Neural cell (in vitro differentiated cells): ENCODE data around the gene SLC16A1. TPM values are rescaled to one million over a fixed set of nuclear protein-coding genes. Genes with fewer than 3 reads are reported as not detected.
"Not testable (repeated sequence)": the region's sequence is repeated elsewhere in the genome, so short reads cannot be mapped to it uniquely, and the experiment has no call there.

ENCODE experiments used
- H2AFZ ChIP-seq: fragments of 200-600, 300-800 bp; sonication (generic), shearing (Covaris generic); 2 replicates; pipeline ENCODE4 v1.6.0; 2014; ENCODE audit warnings: low read depth, mild to moderate bottlenecking, antibody characterized with exemption, low read length, moderate library complexity
- H3F3A ChIP-seq: fragments of 200-600 bp; shearing (Covaris generic); 2 replicates; pipeline ENCODE4 v1.6.1; 2016; ENCODE audit warnings: mild to moderate bottlenecking, moderate library complexity, mixed read lengths, antibody characterized with exemption, low read length; ENCODE audit not compliant: insufficient read depth, poor library complexity, severe bottlenecking
- H3K27ac ChIP-seq: fragments of 200-600, 300-800 bp; sonication (generic), shearing (Covaris generic); 2 replicates; pipeline ENCODE4 v1.5.1; 2014; ENCODE audit warnings: mild to moderate bottlenecking, low read length, moderate library complexity
- H3K27me3 ChIP-seq: fragments of 300-800, 200-600 bp; sonication (generic), shearing (Covaris generic); 2 replicates; pipeline ENCODE4 v1.6.0; 2014; ENCODE audit warnings: mild to moderate bottlenecking, low read depth, low read length, moderate library complexity; ENCODE audit not compliant: insufficient read depth
- H3K36me3 ChIP-seq: fragments of 300-800, 200-600 bp; sonication (generic), shearing (Covaris generic); 2 replicates; pipeline ENCODE4 v1.5.1; 2014; ENCODE audit warnings: mild to moderate bottlenecking, antibody characterized with exemption, low read length, moderate library complexity; ENCODE audit not compliant: insufficient read depth
- H3K4me2 ChIP-seq: fragments of 300-800, 200-600 bp; sonication (generic), shearing (Covaris generic); 2 replicates; pipeline ENCODE4 v1.6.0; 2014; ENCODE audit warnings: mild to moderate bottlenecking, low read length
- H3K4me3 ChIP-seq: fragments of 300-800, 200-600 bp; sonication (generic), shearing (Covaris generic); 2 replicates; pipeline ENCODE4 v1.5.1; 2014; ENCODE audit warnings: mild to moderate bottlenecking, low read length, moderate library complexity
- H3K79me2 ChIP-seq: fragments of 200-600 bp; shearing (Covaris generic); replicated peaks from 2 replicates; pipeline ENCODE4 v1.6.0; 2014; ENCODE audit warnings: mild to moderate bottlenecking, low read length, moderate library complexity; ENCODE audit not compliant: insufficient read depth
- H3K9ac ChIP-seq: fragments of 300-800, 200-600 bp; sonication (generic), shearing (Covaris generic); 2 replicates; pipeline ENCODE4 v1.6.1; 2016; ENCODE audit warnings: mild to moderate bottlenecking, low read length, mixed read lengths
- H3K9me2 ChIP-seq: fragments of 200-600 bp; shearing (Covaris generic); 2 replicates; pipeline ENCODE4 v1.6.1; 2016; ENCODE audit warnings: mild to moderate bottlenecking, low read length, mixed read lengths; ENCODE audit not compliant: insufficient read depth
- H3K9me3 ChIP-seq: fragments of 200-600, 300-800 bp; sonication (generic), shearing (Covaris generic); 2 replicates; pipeline ENCODE4 v1.6.1; 2016; ENCODE audit warnings: mild to moderate bottlenecking, mixed run types, low read length, moderate library complexity, mixed read lengths
- H4K20me1 ChIP-seq: fragments of 200-600 bp; shearing (Covaris generic); 2 replicates; pipeline ENCODE4 v1.6.1; 2016; ENCODE audit warnings: mild to moderate bottlenecking, mixed run types; ENCODE audit not compliant: insufficient read depth
- EP300 ChIP-seq: fragments of 450-650 bp; conservative IDR thresholded peaks from 2 replicates; pipeline ENCODE4 v1.6.1; 2014; ENCODE audit warnings: antibody characterized with exemption, mild to moderate bottlenecking, moderate library complexity; ENCODE audit not compliant: poor library complexity, severe bottlenecking
- EZH2 ChIP-seq: fragments of 200-600, 300-800 bp; shearing (Covaris generic), sonication (generic); IDR thresholded peaks from 2 replicates; pipeline ENCODE4 v1.6.1; 2014; ENCODE audit warnings: antibody characterized with exemption, low read length, borderline replicate concordance, mild to moderate bottlenecking; ENCODE audit not compliant: insufficient read depth, poor library complexity, severe bottlenecking
- MXI1 ChIP-seq: fragments of 450-650 bp; conservative IDR thresholded peaks from 2 replicates; pipeline ENCODE4 v1.6.1; 2014; ENCODE audit warnings: antibody characterized with exemption, mild to moderate bottlenecking; ENCODE audit not compliant: poor library complexity, severe bottlenecking
- POLR2AphosphoS5 ChIP-seq: IDR thresholded peaks from 2 replicates; pipeline ENCODE4 v1.6.1; 2012
- RAD21 ChIP-seq: fragments of 450-650 bp; conservative IDR thresholded peaks from 2 replicates; pipeline ENCODE4 v1.6.1; 2014; ENCODE audit warnings: antibody characterized with exemption, mild to moderate bottlenecking, moderate library complexity
- SMC3 ChIP-seq: fragments of 450-650 bp; conservative IDR thresholded peaks from 2 replicates; pipeline ENCODE4 v1.6.1; 2014; ENCODE audit warnings: antibody characterized with exemption, mild to moderate bottlenecking, moderate library complexity; ENCODE audit not compliant: poor library complexity
- TAF1 ChIP-seq: IDR thresholded peaks from 2 replicates; pipeline ENCODE4 v1.6.1; 2012; ENCODE audit warnings: low read depth
- polyA plus RNA-seq: library from polyadenylated mRNA; depleted of rRNA; stranded (reverse); fragments of >200 nt; gene quantifications from 2 replicates; pipeline ENCODE4 v1.2.3, GENCODE V29; 2014
- TF ChIP-seq, protein P1 (sequence below): IDR thresholded peaks from 2 replicates; pipeline ENCODE4 v1.6.1; 2012; ENCODE audit warnings: borderline replicate concordance
- TF ChIP-seq, protein P2 (sequence below): fragments of 450-650 bp; IDR thresholded peaks from 2 replicates; pipeline ENCODE4 v1.5.1; 2014; ENCODE audit warnings: antibody characterized with exemption, mild to moderate bottlenecking, moderate library complexity; ENCODE audit not compliant: poor library complexity, severe bottlenecking

SLC16A1 gene
- polyA plus RNA-seq, 1 donor from 2014 or later: 18.6 TPM

DNA sequence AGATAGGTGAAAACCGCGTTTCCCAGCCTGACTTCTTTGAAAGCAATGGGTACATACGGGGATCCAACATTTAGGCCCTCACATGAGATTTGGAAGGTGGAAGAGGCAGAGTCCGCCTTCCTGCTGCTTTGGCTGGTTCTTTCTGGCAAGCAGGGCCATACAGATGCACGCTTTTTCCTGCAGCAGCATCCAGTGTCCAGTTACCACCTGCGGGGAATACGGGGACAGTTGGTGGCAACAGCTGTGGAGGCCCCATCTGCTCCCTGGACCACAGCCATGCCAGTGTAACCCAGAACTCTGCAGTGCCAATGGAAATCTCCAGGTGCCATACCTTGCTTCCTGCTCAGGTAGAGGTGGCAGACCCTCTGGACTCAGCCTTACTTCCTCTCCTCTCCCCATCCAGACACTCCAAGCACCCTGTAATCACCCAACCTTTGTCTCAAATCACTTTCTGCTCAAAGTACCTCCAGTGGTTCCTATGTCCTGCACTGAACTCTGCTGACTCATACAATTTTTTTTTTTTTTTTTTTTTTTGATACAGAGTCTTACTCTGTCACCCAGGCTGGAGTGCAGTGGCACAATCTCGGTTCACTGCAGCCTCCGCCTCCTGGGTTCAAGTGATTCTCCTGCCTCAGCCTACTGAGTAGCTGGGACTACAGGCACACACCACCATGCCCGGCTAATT lies 68.3 kb downstream of the SLC16A1 start:
- Histone ChIP-seq H3K9ac (no peak overlapping the region), H3K4me3 (no peak overlapping the region), H3F3A (no peaks in the 10 kb centered on the region), H3K27me3 (no peaks in the 10 kb centered on the region), H3K9me3 (no peaks in the 10 kb centered on the region), H4K20me1 (no peaks in the 10 kb centered on the region), H3K9me2 (no peaks in the 10 kb centered on the region), H3K4me2 (no peak overlapping the region), H3K36me3 (no peaks in the 10 kb centered on the region), H2AFZ (no peak overlapping the region), H3K79me2 (no peaks in the 10 kb centered on the region), H3K27ac (no peak overlapping the region)
- TF ChIP-seq, protein P1, sequence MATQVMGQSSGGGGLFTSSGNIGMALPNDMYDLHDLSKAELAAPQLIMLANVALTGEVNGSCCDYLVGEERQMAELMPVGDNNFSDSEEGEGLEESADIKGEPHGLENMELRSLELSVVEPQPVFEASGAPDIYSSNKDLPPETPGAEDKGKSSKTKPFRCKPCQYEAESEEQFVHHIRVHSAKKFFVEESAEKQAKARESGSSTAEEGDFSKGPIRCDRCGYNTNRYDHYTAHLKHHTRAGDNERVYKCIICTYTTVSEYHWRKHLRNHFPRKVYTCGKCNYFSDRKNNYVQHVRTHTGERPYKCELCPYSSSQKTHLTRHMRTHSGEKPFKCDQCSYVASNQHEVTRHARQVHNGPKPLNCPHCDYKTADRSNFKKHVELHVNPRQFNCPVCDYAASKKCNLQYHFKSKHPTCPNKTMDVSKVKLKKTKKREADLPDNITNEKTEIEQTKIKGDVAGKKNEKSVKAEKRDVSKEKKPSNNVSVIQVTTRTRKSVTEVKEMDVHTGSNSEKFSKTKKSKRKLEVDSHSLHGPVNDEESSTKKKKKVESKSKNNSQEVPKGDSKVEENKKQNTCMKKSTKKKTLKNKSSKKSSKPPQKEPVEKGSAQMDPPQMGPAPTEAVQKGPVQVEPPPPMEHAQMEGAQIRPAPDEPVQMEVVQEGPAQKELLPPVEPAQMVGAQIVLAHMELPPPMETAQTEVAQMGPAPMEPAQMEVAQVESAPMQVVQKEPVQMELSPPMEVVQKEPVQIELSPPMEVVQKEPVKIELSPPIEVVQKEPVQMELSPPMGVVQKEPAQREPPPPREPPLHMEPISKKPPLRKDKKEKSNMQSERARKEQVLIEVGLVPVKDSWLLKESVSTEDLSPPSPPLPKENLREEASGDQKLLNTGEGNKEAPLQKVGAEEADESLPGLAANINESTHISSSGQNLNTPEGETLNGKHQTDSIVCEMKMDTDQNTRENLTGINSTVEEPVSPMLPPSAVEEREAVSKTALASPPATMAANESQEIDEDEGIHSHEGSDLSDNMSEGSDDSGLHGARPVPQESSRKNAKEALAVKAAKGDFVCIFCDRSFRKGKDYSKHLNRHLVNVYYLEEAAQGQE: no peak
- TF ChIP-seq POLR2AphosphoS5 (no peak), MXI1 (no peak), EP300 (no peak), TAF1 (no peak), SMC3 (no peak), EZH2 (no peak), RAD21 (no peak)
- TF ChIP-seq, protein P2, sequence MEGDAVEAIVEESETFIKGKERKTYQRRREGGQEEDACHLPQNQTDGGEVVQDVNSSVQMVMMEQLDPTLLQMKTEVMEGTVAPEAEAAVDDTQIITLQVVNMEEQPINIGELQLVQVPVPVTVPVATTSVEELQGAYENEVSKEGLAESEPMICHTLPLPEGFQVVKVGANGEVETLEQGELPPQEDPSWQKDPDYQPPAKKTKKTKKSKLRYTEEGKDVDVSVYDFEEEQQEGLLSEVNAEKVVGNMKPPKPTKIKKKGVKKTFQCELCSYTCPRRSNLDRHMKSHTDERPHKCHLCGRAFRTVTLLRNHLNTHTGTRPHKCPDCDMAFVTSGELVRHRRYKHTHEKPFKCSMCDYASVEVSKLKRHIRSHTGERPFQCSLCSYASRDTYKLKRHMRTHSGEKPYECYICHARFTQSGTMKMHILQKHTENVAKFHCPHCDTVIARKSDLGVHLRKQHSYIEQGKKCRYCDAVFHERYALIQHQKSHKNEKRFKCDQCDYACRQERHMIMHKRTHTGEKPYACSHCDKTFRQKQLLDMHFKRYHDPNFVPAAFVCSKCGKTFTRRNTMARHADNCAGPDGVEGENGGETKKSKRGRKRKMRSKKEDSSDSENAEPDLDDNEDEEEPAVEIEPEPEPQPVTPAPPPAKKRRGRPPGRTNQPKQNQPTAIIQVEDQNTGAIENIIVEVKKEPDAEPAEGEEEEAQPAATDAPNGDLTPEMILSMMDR: no peak

DNA sequence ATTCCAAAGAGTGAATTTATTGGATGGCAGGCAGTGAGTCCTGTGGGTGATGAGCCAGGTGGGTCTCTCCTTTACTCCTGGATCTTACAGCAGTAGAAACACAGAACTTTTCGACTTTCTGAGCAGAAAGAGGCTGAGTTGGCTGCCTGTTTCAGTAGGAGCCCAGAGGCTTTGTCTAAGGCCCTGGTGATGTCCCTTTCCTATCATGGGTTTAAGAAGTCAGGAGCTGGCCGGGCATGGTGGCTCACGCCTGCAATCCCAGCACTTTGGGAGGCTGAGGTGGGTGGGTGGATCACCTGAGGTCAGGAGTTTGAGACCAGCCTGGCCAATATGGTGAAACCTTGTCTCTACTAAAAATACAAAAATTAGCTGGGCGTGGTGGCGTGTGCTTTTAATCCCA lies 71.0 kb downstream of the SLC16A1 start:
- H3K9me3 ChIP-seq, H3K27ac ChIP-seq, H3K27me3 ChIP-seq, H4K20me1 ChIP-seq, H3K79me2 ChIP-seq, H3K9ac ChIP-seq, H3K4me3 ChIP-seq, H3F3A ChIP-seq, H3K36me3 ChIP-seq, H3K4me2 ChIP-seq, H3K9me2 ChIP-seq, H2AFZ ChIP-seq: not testable (repeated sequence)

DNA sequence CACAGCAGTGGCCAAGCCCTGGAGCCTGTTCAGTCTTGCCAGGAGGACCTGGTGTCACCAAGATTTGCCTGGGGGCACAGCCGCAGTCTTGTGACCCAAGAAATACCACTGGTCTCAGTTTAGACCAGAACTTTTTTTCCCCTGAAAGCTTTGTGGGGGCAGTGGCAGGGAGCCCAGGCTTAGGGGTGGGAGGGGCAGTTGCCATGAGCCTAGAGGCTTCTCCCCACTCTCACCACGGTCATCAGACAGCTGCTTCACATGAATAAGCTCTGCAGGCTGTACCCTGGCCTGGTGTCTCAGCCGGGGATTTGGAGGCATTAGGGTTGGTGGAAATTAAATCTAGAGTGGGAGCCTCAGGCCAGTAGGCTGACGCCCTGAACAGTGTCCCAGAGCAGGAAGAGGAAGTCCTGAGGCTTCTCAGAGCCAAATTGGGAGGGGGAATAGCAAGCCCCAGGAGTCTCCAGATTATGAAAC lies 73.7 kb downstream of the SLC16A1 start:
- H3K27me3 ChIP-seq: no peaks in the 10 kb centered on the region
- no peaks in the 10 kb centered on the region for H3K9me2 ChIP-seq
- no peaks in the 10 kb centered on the region for H3K9me3 ChIP-seq
- TF ChIP-seq TAF1 (no peak), POLR2AphosphoS5 (no peak), MXI1 (no peak), RAD21 (no peak), SMC3 (no peak), EZH2 (no peak), EP300 (no peak)
- TF ChIP-seq, protein P2: no peak
- TF ChIP-seq, protein P1: no peak
- no peak overlapping the region for H3K4me3 ChIP-seq
- no peak overlapping the region for H3K4me2 ChIP-seq
- H3K79me2 ChIP-seq: no peaks in the 10 kb centered on the region
- no peak overlapping the region for H3K27ac ChIP-seq
- no peak overlapping the region for H2AFZ ChIP-seq
- H3K9ac ChIP-seq: no peak overlapping the region
- no peaks in the 10 kb centered on the region for H3K36me3 ChIP-seq
- H4K20me1 ChIP-seq: no peaks in the 10 kb centered on the region
- no peaks in the 10 kb centered on the region for H3F3A ChIP-seq
